NCI-H187 (cell line): ENCODE measurements around the gene SELP.
"Not testable (repeated sequence)": the region's sequence is repeated elsewhere in the genome, so short reads cannot be mapped to it uniquely, and the experiment has no call there.

Experiments used
- DNase-seq, 2 experiments: peaks; one replicate each; lab custom pipeline; 2025; lab: John Stamatoyannopoulos, UW

Gene SELP

DNA sequence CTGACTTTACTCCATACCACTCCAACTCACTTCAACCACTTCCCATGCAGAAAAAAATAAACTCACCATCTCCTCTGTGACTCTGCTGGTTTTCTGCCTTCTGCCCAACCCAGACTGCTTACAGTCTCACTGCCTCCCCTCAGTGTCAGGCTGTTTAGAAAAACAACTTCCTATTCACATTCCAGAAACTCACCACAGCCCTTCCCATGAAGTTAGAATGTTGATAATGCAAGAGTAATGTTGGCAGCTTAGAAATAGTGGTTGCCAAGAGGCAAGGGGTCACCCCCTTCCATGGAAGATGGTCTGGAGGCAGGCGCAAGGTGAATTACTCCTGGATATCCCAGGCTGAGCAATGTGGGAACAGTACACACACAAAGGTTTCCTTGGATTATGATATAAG, at the start of gene SELP:
SELP (minus strand) TSS at position 119 of the 400 bp plus-strand sequence; CDS start at position 69, 50 bp downstream.
- DNase-seq, result no peak

GRCh38 chr1:169679692-169680091, 49.8 kb upstream of the SELP start:
- DNase-seq, result no peak

GRCh38 chr1:169676001-169676400, 46.1 kb upstream of the SELP start:
- no peak for DNase-seq

- no peak for DNase-seq
Observed at GRCh38 chr1:169670836-169671235, 40.9 kb upstream of the SELP start.

DNA sequence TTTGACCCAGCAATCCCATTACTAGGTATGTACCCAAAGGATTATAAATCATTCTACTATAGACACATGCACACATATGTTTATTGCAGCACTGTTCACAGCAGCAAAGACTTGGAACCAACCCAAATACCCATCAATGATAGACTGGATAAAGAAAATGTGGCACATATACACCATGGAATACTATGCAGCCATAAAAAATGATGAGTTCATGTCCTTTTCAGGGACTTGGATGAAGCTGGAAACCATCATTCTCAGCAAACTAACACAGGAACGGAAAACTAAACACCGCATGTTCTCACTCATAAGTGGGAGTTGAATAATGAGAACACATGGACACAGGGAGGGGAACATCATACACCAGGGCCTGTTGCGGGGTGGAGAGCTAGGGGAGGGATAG, 40.3 kb upstream of the SELP start:
- not testable (repeated sequence) for DNase-seq

DNA sequence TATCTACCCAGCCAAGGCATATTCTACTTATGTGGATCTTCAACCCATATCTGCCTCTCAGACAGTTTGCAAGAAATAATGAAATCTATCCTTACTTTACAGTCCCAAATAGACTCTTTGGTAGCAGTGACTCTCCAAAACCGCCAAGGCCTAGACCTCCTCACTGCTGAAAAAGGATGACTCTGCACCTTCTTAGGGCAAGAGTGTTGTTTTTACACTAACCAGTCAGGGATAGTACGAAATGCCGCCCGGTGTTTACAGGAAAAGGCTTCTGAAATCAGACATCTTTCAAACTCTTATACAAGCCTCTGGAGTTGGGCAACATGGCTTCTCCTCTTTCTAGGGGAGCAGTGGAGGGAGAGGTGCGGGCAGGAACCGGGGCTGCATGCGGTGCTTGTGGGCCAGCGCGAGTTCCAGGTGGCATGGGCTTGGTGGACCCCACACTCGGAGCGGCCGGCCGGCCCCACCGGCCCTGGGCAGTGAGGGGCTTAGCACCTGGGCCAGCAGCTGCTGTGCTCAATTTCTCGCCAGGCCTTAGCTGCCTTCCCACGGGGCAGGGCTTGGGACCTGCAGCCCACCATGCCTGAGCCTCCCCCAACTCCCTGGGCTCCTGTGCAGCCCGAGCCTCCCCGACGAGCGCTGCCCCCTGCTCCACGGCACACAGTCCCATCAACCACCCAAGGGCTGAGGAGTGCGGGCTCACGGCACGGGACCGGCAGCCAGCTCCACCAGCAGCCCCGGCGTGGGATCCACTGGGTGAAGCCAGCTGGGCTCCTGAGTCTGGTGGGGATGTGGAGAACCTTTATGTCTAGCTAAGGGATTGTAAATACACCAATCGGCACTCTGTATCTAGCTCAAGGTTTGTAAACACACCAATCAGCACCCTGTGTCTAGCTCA, 38.0 kb upstream of the SELP start:
- not testable (repeated sequence) for DNase-seq

DNA sequence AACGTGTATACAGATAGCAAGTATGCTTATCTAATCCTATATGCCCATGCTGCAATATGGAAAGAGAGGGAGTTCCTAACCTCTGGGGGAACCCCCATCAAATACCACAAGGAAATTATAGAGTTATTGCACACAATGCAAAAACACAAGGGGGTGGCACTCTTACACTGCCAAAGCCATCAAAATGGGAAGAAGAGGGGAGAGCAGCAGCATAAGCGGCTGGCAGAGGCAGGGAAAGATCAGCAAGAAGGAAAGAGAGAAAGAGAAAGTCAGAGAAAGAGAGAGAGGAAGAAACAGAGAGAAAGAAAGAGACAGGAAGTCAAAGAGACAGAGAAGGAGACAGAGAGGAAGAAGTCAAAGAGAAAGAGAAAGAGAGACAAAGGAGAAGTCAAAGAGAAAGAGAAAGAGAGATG, 37.3 kb upstream of the SELP start:
- not testable (repeated sequence) for DNase-seq

DNA sequence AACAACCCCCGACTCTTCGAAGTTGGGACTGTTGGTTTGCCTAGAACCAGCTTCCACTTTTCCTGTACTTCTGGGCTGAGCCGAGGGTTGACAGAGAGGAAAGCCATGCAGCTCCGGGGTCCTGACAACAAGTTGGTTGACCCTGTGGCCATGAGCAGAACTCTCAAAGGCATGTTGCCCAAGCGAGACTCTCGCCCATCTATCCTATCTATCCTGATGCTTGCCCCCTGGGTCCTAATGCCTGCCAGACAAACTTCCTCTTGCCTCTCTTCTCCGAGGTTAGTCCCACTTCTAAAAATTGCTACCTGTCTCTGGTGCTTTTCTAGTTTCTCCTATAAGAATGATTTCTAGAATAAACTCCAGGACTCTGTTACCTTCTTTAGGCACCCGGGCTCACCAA, 32.8 kb upstream of the SELP start:
- not testable (repeated sequence) for DNase-seq

DNA sequence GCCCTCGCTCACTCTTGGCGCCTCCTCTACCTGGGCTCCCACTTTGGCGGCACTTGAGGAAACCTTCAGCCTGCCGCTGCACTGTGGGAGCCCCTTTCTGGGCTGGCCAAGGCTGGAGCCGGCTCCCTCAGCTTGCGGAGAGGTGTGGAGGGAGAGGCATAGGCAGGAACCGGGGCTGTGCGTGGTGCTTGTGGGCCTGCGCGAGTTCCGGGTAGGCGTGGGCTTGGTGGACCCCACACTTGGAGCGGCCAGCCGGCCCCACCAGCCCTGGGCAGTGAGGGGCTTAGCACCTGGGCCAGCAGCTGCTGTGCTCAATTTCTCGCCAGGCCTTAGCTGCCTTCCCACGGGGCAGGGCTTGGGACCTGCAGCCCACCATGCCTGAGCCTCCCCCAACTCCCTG, 31.1 kb upstream of the SELP start:
- DNase-seq, result not testable (repeated sequence)

- not testable (repeated sequence) for DNase-seq
Observed at GRCh38 chr1:169658777-169659176, 28.9 kb upstream of the SELP start.

DNA sequence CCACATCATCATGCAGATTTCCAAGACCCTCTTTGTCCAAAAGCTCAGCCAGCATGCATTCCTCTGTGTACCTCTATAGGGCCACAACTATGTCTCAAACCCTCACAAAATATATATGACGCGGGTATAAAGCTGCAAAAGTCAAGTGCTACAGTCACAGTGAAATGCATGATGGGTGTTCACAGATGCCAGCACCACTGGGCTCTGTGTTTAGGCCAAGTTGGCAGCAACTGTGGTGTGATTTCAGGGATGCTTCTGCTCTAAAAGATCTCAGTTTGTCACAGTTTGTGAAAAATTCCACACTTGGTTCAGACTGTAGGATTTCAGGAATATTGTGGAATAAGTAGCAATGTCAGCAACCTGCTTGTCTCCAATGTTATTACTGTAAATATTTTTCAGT, 23.9 kb upstream of the SELP start:
- no peak for DNase-seq

DNA sequence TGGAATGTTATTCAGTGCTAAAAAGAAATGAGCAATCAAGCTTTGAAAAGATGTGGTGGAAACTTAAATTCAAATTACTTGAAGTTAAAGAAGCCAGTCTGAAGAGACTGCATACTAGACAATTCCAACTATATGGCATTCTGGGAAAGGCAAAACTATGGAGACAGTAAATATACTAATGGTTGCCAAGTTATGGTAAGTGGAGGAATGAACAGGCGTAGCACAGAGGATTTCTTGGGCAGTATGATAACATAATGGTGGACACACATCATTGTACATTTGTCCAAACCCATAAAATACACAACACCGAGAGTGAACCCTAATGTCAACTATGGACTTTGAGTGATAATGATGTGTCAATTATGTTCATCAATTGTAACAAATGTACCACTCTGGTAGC, 21.1 kb upstream of the SELP start:
- no peak for DNase-seq

- no peak for DNase-seq
Observed at GRCh38 chr1:169650551-169650950, 20.6 kb upstream of the SELP start.

DNA sequence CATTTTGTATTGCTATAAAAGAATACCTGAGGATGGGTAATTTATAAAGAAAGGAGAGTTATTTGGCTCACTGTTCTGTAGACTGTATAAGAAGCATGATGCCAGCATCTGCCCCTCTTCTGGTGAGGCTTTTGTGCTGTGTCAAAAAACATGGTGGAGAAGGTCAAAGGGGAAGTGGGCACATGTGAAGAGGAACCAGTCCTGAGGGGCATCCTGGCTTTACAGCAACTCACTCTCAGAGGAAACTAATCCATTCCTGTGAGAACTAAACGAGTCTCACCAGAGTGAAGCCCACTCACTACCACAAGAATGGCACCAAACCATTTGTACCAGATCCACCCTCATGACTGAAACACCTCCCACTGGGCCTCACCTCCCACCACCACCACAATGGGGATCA, 18.8 kb upstream of the SELP start:
- DNase-seq, result no peak

GRCh38 chr1:169648187-169648586, 18.3 kb upstream of the SELP start:
- no peak for DNase-seq

- DNase-seq, result no peak
Observed at GRCh38 chr1:169647512-169647911, 17.6 kb upstream of the SELP start.

GRCh38 chr1:169644297-169644696, 14.4 kb upstream of the SELP start:
- no peak for DNase-seq

DNA sequence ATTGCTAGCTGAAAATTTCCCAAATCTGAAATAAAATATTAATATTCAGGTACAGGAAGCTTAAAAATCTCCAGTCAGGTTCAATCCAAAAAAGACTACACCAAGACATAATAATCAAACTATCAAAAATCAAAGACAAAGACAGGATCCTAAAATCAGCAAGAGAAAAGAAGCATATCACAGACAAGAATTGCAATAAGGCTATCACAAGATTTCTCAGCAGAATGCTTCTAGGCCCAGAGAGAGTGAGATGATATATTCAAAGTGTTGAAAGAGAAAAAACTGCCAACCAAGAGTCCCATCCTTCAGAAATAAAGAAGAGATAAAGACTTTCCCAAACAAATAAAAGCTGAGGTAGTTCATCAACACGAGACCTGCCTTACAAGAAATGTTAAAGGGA, 5.0 kb upstream of the SELP start:
- no peak for DNase-seq

GRCh38 chr1:169634145-169634544, 4.2 kb upstream of the SELP start:
- no peak for DNase-seq

- DNase-seq, result no peak
Observed at GRCh38 chr1:169631249-169631648, 1.3 kb upstream of the SELP start.

DNA sequence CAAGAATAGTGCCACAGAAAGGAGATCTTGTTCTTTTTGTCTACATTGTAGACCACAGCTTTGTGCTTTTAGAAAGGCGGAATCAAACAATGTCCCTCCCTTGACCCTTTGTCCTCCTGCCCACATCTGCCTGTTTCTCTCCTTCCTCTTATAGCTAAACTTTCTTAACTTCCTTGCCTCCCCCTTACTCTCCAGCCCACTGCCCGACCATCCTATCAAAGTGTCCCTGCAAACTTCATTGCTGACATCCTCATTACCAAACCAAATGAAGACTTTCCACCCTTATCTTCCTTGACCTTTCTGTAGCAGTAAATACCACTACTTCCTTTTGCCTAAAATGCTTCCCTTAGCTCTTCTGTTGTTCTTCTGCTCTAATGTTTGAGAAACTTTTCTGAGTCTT, 5.0 kb downstream of the SELP start:
- DNase-seq, result no peak

- DNase-seq, result no peak
Observed at GRCh38 chr1:169624122-169624521, 5.8 kb downstream of the SELP start.

GRCh38 chr1:169623132-169623926, 6.6 kb downstream of the SELP start:
- no peak for DNase-seq
